NCI-H524 (cell line): ENCODE data around the gene NOD2.

Experiments
- DNase-seq, 2 experiments: peaks; one replicate each; lab custom pipeline; 2025; lab: John Stamatoyannopoulos, UW

The NOD2 gene

DNA sequence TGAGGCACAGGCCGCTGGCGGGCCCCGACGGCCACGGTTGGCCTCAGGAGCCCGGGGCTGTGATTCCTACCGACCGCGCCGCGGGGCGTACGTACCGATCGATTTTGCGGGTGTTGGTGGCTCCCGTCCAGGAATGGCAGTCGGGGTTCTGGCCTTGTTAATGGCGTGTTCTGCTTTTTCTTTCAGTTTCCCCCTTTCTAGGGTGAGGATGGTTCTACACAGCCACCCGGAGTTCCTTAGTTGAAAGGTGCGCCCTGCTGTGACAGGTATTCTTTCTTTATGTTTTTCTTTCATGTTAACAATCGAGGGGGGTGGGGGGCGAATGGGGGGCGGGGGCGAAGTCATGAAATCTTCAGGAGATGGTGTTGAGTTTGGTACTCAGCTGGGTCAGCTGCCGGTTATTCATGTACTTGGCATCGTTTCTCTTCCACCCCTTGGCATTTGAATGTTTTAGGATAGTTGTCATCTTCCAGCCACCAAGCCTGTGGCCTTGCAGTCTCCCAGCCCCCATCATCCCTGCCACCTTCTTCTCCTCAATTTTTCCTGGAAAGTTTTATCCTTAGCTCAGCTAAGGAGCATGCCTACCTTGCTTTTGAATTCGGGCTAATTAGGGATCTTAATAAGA lies 49.3 kb downstream of the NOD2 start:
- peak in 1 of 2 experiments; percentile 12 for DNase-seq

DNA sequence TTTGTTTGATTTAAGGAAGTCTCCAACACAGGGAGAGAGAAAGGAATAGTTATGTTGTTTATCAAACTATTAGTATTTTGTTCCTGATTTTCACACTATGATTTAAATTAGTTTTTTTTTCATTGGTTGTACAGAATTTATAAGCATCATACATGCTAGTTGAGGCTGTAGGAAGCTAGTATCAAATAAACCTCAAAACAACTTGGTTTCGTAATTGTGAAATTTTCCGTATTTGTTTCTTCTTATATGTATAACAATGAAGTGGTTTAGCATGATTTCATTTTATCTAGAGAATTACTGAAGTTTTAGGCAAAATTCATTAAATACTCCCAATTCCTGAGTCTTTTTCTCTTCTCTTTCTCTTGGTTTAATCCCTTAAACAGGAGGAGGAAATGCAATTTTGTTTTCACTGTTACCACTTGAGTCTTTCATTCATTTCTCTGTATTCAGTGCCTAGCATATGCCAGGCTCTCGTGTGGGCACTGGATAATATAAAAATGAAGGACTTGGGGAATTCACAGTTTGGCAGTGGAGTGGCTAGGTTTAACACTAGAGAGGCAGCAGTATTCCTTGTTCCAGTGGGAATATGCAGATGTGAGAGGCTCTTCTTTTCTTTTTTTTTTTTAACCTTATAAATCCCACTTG lies 50.3 kb downstream of the NOD2 start:
- no peak for DNase-seq

DNA sequence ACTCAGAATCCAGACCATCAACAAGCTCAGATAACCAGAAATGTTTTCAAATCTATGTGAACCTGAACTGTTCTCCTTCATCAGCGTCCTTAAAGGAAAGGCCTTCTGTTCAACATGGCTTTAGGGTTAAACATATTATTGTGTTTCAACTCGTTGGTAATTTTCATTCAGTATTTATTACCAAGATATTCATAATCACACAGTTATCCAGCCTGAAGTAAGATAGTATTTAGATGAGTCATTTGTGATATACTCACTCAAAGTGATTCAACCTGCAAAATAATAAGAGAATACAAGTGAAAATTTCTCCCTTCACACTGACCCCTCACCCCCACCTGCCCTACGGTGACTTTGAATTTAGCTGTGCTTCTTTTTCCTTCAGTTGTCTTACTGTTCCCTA lies 51.5 kb downstream of the NOD2 start:
- DNase-seq, result no peak

DNA sequence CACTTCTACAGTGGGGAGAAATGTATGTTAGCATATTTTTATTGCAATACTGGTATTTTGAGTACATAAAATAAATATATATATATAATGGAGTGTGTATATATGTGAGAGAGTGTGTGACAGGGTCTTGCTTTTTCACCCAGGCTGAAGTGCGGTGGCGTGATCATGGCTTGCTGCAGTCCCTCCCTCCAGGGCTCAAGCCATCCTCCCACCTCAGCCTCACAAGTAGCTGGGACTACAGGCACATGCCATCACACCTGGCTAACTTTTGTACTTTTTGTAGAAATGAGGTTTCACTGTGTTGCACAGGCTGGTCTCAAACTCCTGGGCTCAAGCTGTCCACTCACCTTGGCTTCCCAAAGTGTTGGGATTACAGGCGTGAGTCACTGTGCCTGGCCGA lies 52.5 kb downstream of the NOD2 start:
- DNase-seq, result no peak

DNA sequence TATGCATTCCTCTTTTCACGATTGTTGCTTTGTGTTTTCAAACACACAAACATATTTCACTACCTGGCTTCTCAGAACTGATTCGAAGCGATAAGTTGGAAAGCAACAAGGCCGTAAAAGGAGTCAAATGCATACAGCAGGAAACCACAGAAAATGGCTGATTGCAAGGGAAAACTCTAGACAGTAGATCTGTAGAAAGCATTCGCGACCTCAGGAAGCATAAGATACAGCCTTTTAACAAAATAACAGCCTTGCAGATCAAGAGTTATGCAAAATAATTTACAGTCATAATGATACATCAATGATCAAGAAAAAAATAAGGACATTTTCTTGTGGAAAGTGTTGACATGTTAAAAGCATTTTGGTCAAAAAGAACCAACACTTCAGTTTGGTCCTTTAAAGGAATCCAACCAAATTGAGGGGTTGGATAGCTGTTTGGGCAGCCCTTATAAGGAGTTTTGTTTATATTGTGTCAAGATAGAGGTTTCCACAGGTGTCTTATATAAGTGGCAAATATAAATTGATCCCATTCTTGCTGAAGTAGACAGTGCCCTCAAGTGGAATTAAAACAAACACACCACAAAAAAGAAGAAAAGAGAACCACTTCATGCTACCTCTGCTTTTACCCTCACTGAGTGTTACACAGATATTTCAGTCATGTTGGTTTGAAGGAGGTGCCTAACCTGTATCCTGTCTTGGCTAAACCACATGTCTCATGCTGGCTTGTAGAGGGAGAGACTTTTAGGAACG lies 54.0 kb downstream of the NOD2 start:
- peak in 1 of 2 experiments; percentile 46 for DNase-seq

DNA sequence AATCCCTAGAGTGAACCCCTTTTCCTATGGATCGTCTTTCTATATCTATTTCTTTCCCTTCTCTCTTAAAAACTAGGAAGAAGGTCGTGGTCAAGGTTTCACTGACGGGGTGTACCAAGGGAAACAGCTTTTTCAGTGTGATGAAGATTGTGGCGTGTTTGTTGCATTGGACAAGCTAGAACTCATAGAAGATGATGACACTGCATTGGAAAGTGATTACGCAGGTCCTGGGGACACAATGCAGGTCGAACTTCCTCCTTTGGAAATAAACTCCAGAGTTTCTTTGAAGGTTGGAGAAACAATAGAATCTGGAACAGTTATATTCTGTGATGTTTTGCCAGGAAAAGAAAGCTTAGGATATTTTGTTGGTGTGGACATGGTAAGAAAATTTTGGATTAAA lies 58.1 kb downstream of the NOD2 start:
- DNase-seq, result no peak

DNA sequence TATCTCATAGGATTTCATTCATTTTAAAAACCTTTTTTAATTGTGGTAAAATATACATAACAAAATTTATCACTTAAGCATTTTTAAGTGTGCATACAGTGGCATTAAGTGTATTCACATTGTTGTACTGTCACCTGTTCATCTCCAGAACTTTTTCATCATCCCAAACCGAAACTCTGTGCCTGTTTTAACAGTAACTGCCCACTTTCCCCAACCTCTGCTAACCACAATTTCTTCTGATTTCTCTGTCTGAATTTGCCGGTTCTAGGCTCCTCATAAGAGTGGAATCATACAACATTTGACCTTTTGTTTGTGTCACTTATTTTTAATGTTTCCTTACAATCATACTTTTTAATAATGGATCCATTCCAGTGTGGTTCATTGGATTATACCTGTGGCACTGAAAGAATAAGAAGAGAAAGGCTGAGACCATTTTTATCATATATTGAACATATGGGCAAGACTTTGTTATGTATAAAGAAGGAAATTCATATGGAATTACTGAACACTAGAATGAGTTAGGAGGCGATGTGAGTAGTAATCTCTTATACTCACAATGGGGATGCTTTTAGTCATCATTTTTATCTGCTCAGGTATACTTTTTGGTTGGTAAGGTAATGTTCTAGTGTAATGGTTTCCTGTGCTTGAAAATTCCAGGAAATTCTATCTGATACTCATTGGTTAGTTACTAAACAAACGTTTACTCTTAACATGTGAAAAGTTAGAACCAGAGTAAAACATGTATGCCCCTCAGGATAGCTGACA lies 59.2 kb downstream of the NOD2 start:
- DNase-seq, result no peak

DNA sequence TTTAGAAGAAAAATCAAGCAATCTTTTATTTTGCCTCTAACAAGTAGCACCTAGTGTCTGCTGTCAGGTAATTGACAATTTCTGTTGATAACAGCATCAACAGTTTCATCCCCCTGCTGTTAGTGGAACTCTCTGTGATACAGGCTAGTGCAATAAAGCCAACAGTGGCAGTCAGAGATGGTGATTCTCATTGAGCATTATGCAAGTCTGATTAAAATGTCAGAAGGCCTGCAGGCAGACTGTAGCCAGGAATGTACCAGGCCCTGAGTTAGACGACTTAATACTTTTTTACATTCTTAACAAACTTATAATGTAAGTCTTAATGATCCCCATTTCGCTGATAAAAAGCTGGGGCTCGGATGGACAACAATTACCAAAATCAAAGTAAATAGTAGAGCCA lies 63.1 kb downstream of the NOD2 start:
- no peak for DNase-seq

DNA sequence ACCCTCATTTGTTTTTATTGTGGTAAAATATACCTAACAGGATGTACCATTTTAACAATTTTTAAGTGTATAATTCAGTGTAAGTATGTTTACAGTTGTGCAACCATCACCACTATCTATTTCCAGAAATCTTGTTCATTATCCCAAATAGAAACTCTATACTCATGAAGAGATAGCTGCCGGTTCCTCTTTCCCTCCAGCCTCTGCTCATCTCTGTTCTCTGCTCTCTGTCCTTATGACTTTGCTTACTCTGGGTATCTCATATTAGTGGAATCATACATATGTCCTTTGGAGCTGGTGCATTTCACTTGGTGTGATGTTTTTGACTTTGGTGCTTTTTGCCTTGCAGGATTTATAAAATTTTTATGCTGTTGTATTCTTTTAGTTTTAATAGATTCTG lies 67.9 kb downstream of the NOD2 start:
- DNase-seq, result no peak

DNA sequence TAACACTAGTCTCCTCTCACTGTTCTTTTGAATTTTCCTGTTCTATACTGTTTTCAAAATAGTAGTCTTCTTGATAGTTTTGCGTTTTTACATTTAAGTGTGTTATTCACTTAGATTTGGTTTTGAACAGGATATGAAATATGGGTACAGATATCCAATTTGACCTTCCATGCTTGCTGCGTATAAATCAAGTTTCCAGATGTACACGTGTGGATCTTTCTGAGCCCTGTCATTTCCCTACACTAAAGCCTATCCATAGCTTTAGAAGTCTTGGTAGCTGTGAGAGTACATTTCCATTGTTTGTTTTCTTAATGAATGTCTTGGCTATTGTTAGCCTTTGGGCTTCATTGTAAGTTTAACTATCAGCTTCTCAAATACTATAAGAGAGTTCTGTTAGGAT lies 68.8 kb downstream of the NOD2 start:
- no peak for DNase-seq

DNA sequence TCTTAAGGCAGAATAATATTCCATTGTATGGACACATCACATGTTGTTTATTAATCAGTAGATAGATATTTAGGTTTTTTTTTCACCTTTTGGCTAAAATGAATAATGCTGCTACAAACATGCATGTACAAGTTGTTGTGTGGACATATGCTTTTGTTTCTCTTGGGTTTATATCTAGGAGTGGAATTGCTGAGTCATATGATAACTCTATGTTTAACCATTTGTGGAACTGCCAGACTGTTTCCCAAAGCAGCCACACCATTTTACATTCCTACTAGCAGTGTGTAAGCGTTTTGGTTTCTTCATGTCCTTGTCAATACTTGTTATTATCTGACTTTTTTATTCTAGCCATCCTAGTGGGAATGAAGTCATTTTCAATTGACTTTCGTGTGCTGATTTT lies 69.8 kb downstream of the NOD2 start:
- DNase-seq, result no peak

DNA sequence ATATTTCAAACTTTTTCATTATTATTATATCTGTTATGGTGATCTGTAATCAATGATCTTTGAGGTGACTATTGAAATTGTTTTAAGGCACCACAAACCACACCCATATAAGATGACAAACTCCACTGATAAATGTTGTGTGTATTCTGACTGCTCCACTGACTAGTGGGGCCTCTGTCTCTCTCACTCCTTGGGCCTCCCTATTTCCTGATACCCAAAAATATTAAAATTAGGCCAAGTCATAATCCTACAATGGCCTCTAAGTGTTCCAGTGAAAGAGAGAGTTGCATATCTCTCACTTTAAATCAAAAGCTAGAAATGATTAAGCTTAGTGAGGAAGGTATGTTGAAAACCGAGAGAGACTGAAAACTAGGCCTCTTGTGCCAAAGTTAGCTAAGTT lies 71.9 kb downstream of the NOD2 start:
- no peak for DNase-seq

DNA sequence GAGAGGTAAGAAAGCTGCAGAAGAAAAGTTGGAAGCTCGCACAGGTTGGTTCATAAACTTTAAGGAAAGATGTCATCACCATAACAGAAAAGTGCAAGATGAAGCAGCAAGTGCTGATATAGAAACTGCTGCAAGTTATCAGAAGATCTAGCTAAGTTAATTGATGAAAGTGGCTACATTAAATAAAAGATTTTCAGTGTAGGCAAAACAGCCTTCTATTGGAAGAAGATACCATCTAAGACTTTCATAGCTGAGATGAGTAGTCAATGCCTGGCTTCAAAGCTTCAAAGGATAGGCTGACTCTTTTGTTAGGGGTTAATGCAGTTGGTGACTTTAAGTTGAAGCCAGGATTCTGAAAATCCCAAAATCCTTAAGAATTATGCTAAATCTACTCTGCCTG lies 72.5 kb downstream of the NOD2 start:
- no peak for DNase-seq

DNA sequence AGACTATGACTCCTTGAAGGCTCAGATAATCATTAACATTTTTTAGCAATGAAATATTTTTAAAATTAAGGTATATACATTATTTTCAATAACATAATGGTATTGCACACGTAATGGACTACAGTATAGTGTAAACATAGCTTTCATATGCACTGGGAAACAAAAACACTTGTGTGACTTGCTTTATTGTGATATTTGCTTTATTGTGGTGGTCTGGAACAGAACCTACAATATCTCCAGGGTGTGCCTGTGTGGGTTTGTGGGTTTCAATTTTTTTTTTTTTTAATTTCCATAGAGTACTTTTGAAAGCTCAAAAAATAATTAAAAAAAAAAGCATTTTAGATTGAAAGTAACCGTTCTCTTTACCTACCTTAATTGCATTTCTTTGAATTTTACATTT lies 73.8 kb downstream of the NOD2 start:
- DNase-seq, result no peak

DNA sequence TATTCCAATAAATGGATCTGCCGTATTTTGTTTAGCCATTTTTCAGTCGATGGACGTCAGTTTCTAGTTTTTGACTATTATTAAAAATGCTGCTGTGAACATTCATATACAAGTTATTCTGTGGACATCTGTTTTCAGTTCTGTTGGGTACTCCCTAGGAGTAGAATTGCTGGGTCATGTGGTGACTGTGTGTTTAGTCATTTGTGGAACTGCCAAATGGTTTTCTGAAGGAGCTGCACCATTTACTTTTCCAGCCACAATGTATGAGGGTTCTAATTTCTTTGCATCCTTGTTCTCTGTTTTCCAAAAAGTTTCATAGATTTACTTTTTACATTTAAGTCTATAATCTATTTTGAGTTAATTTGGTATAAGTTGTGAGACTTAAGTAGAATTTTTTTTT lies 78.0 kb downstream of the NOD2 start:
- no peak for DNase-seq

DNA sequence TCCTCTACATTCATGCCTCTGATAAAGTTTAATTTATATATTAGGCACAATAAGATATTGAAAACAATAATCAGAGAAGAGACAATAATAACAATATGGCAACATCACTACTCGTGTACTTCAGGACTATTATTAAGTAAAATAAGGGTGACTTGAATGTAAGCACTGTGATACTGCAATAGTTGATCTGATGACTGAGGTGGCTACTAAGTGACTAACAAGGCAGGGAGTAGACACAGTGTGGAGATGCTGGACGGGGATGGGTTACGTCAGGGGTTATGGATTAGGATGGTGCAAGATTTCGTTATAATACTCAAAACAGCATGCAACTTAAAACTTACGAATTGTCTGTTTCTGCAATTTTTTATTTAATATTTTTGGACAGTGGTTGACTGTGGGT lies 81.0 kb downstream of the NOD2 start:
- no peak for DNase-seq

DNA sequence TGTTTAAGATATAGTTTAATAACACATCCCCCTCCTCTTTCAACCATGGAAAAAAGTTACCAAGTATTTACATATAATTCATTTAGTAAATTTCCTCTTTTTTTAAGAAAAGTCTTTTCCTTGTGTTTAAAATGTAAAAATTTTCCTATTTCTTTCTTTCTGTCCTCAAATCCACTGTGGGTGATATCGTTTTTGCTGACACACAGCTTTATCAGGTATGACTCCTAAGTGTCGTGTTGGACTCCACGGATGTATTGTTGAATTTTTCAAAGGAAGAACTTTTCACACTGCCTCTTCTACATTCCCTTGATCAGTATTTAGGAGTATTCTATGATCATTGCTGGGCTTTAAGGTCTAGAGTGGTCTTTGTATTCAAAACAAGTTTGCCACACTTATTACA lies 81.6 kb downstream of the NOD2 start:
- no peak for DNase-seq

DNA sequence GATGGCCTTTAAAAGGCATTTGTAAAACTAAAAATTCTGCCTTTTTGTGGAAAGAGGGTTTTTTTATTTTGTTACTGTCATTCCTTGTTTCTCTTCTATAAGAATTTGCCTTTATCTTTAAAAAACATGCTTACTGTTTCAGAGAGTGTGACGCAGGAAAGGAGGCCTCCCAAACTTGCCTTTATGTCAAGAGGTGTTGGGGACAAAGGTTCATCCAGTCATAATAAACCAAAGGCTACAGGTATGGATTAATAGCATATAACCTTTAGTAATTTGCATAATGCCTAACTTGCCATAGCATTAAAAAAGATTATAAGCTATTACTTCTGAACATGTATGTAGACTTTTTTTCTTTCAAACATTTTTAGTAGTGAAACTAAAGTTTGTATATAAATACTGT lies 82.6 kb downstream of the NOD2 start:
- no peak for DNase-seq

DNA sequence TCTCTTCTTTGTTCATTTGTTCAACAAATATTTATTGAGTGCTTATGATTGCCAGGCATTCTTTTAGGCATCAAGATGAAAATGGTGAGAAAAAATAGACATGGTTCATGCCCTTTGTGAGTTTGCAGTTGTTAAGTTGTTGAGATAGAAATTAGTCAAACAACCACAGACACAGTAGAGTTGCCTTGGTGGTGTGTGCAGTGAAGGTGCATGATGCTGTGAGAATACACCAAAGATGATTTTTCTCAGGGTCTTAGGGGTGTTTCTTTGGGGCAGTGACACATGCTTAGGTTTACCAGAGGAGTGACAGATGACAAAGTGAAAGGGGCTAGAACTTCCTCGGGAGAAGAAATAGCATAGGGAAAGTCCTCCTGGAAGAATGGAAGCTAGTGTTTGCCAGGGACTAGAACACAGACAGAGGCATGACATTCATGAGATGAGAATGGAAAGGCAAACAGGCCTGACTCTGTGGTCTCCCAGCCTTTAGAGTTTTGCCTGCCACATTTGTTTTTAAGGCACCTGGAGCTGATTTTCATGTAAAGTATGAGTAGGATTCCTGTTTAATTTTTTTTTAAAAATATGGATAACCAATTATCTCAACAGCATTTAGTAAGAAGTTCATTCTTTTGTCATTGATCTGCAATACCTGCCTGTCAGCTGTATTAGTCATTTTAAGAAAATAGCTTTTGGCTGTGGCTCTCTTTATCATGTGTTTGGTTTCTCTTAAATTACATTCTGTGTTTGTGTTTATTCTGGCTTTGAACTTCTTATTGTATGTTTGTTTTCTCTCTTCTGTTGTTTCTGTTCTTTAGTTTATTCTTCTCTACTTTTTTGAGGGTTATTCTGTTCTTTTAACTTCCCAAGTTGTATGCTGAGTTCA lies 85.1 kb downstream of the NOD2 start:
- no peak for DNase-seq

DNA sequence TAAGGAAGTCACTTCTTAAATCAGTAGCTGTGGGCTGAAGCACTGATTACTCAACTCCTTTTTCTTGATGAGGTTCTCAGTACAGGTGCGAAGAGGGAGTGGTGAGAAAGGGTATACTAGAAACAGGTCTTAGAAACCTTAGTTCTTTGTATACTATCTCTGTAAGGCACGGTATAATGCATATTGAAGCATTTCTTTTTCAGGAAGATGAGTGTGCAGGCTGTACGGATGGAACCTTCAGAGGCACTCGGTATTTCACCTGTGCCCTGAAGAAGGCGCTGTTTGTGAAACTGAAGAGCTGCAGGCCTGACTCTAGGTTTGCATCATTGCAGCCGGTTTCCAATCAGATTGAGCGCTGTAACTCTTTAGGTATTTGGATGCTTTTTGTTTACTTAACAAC lies 87.6 kb downstream of the NOD2 start:
- DNase-seq, result no peak

DNA sequence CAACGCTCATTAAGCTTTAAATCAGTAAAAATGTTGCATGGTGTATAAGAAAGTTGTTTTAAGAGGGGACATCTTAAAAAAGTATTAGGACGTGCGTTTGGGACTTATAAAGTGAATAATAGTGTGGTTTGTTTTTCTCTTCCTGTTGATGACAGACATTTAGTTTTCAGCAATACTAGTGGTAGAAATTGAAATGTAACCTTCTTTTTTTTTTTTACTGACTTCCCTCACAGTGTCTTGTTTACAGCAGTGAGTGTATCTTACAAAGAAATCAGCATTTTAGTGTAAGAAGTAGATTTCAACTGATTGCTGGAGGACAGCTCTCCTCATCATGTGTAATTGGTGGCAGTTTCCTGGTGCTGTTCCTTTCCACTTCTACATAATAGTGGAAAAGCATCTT lies 88.1 kb downstream of the NOD2 start:
- DNase-seq, result no peak
